Measurements from ENCODE around the gene SMIM10L1.

DNA sequence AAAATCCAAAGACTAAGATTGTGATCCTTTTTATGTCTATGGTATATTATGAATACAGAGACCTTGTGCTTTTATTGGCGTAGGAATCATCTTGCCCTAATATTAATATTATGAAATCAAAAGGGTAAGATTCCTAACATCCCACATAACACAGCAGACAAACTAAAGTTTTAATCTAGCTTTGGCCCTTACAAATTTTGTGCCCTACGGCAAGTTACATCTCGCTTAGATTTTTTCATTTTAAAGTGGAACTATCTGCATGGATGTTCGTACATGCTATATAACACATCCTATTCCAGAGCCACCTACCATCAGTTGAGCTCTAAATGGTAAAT, 217 bp upstream of the SMIM10L1 start:
- TF ChIP-seq, protein P1, sequence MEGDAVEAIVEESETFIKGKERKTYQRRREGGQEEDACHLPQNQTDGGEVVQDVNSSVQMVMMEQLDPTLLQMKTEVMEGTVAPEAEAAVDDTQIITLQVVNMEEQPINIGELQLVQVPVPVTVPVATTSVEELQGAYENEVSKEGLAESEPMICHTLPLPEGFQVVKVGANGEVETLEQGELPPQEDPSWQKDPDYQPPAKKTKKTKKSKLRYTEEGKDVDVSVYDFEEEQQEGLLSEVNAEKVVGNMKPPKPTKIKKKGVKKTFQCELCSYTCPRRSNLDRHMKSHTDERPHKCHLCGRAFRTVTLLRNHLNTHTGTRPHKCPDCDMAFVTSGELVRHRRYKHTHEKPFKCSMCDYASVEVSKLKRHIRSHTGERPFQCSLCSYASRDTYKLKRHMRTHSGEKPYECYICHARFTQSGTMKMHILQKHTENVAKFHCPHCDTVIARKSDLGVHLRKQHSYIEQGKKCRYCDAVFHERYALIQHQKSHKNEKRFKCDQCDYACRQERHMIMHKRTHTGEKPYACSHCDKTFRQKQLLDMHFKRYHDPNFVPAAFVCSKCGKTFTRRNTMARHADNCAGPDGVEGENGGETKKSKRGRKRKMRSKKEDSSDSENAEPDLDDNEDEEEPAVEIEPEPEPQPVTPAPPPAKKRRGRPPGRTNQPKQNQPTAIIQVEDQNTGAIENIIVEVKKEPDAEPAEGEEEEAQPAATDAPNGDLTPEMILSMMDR (conservative IDR thresholded peaks at IDR 0.05): no peak
- TF ChIP-seq EZH2 (IDR thresholded peaks at IDR 0.05; ENCODE audit: low read depth): no peak

Measured in PC-9 (cell line).